SK-N-SH (cell line): ENCODE data around the gene GSC. TPM values are rescaled to one million over a fixed set of nuclear protein-coding genes. Genes with fewer than 3 reads are reported as not detected.

Experiments
- CTCF ChIA-PET: fragments of 300-600, 350-600 bp; formaldehyde crosslinking; extraction: SDS; loops from one replicate; lab custom pipeline; 2021; lab: Yijun Ruan, JAX
- POLR2A ChIA-PET: fragments of 350-600 bp; sonication (Branson Sonifier 250); formaldehyde crosslinking; extraction: SDS; loops from one replicate; lab custom pipeline; 2020; ENCODE audit warnings: antibody characterized with exemption, inconsistent platforms; lab: Yijun Ruan, JAX
- DNase-seq: peaks from one replicate; pipeline ENCODE4 v3.0.0; 2012
- H2AFZ ChIP-seq: fragments of 200-600 bp; sonication (generic); 2 replicates; pipeline ENCODE4 v1.8.1; 2016; ENCODE audit warnings: antibody characterized with exemption, mild to moderate bottlenecking, low read depth
- H3F3A ChIP-seq: fragments of 200-600 bp; sonication (generic); replicated peaks from 2 replicates; pipeline ENCODE3; 2016; ENCODE audit warnings: antibody characterized with exemption, mild to moderate bottlenecking; ENCODE audit not compliant: insufficient read depth
- H3K27ac ChIP-seq, 2 experiments: fragments of 200-500 bp in 1 of 2; fragments of 200-600 bp in 1 of 2; sonication (Bioruptor generic) in 1 of 2; sonication (generic), shearing (Covaris generic) in 1 of 2; 2 replicates each; pipeline versions ENCODE4 v1.5.1 to v1.6.1; 2014 to 2016; ENCODE audit warnings: low read depth in 2 of 2, inconsistent platforms in 1 of 2, low read length in 1 of 2, mild to moderate bottlenecking in 1 of 2, mixed read lengths in 1 of 2
- H3K27me3 ChIP-seq: fragments of 200-600 bp; sonication (generic), shearing (Covaris generic); 2 replicates; pipeline ENCODE4 v1.6.1; 2016; ENCODE audit warnings: mixed run types; ENCODE audit not compliant: insufficient read depth
- H3K36me3 ChIP-seq, 2 experiments: fragments of 200-500 bp in 1 of 2; fragments of 200-600 bp in 1 of 2; sonication (Bioruptor generic) in 1 of 2; sonication (generic) in 1 of 2; replicated peaks in 1 of 2; 2 replicates each; pipeline versions ENCODE3 to v1.5.1; 2014 to 2016; ENCODE audit warnings: low read length in 1 of 2, mild to moderate bottlenecking in 1 of 2; ENCODE audit not compliant: insufficient read depth in 2 of 2, control insufficient read depth in 1 of 2
- H3K4me1 ChIP-seq, 2 experiments: fragments of 200-500 bp in 1 of 2; fragments of 200-600 bp in 1 of 2; sonication (Bioruptor generic) in 1 of 2; sonication (generic), shearing (Covaris generic) in 1 of 2; 2 replicates each; pipeline versions ENCODE4 v1.5.1 to v1.6.1; 2014 to 2016; ENCODE audit warnings: low read depth in 1 of 2, low read length in 1 of 2, mixed run types in 1 of 2; ENCODE audit not compliant: insufficient read depth in 2 of 2, control insufficient read depth in 1 of 2
- H3K4me2 ChIP-seq: fragments of 200-600 bp; sonication (generic), shearing (Covaris generic); 2 replicates; pipeline ENCODE4 v1.6.1; 2017; ENCODE audit warnings: mixed run types
- H3K4me3 ChIP-seq, 2 experiments: fragments of 200-500 bp in 1 of 2; fragments of 200-600 bp in 1 of 2; sonication (Bioruptor generic) in 1 of 2; sonication (generic), shearing (Covaris generic) in 1 of 2; 2 replicates each; pipeline versions ENCODE4 v1.5.1 to v1.8.1; 2014 to 2016; ENCODE audit warnings: low read depth in 2 of 2, inconsistent platforms in 1 of 2, low read length in 1 of 2, mild to moderate bottlenecking in 1 of 2, mixed read lengths in 1 of 2, moderate library complexity in 1 of 2
- H3K79me2 ChIP-seq: fragments of 200-600 bp; sonication (generic); 2 replicates; pipeline ENCODE4 v1.8.1; 2017; ENCODE audit warnings: mild to moderate bottlenecking; ENCODE audit not compliant: insufficient read depth
- H3K9ac ChIP-seq: fragments of 200-600 bp; sonication (generic); 2 replicates; pipeline ENCODE4 v1.6.1; 2017; ENCODE audit warnings: mixed run types
- H3K9me2 ChIP-seq: fragments of 200-600 bp; sonication (generic); 2 replicates; pipeline ENCODE4 v1.6.1; 2017; ENCODE audit warnings: mixed run types
- H3K9me3 ChIP-seq: fragments of 200-600 bp; sonication (generic); 2 replicates; pipeline ENCODE4 v1.6.1; 2017; ENCODE audit warnings: mixed run types, mild to moderate bottlenecking, moderate library complexity
- H4K20me1 ChIP-seq: fragments of 200-600 bp; sonication (generic); 2 replicates; pipeline ENCODE4 v1.6.1; 2017; ENCODE audit warnings: mild to moderate bottlenecking, mixed run types; ENCODE audit not compliant: insufficient read depth
- CHD2 ChIP-seq: fragments of 150-350 bp; IDR thresholded peaks from 2 replicates; pipeline ENCODE4 v1.6.1; 2018; ENCODE audit warnings: low read length; ENCODE audit not compliant: partially characterized antibody
- EP300 ChIP-seq, 2 experiments: IDR thresholded peaks; 2 replicates each; pipeline versions ENCODE4 v1.4.0 to v1.6.1; 2012; ENCODE audit warnings: borderline replicate concordance in 1 of 2, low read depth in 1 of 2, low read length in 1 of 2
- EZH2phosphoT487 ChIP-seq: fragments of 200-600 bp; sonication (generic); IDR thresholded peaks from 2 replicates; pipeline ENCODE4 v1.6.1; 2017; ENCODE audit warnings: low read depth, mixed run types, mild to moderate bottlenecking, antibody characterized with exemption, moderate library complexity, borderline replicate concordance
- FOSL2 ChIP-seq: IDR thresholded peaks from 2 replicates; pipeline ENCODE4 v1.4.0; 2012; ENCODE audit warnings: low read depth, mild to moderate bottlenecking, moderate library complexity, borderline replicate concordance
- FOXM1 ChIP-seq: IDR thresholded peaks from 2 replicates; pipeline ENCODE4 v1.4.0; 2012; ENCODE audit warnings: low read depth, mild to moderate bottlenecking
- MXI1 ChIP-seq: IDR thresholded peaks from 2 replicates; pipeline ENCODE4 v1.6.1; 2012; ENCODE audit warnings: mild to moderate bottlenecking, low read depth, low read length, improper control_type of control experiment
- NFIC ChIP-seq: IDR thresholded peaks from 2 replicates; pipeline ENCODE4 v1.4.0; 2012; ENCODE audit warnings: borderline replicate concordance
- RAD21 ChIP-seq: IDR thresholded peaks from 2 replicates; pipeline ENCODE4 v1.6.1; 2012; ENCODE audit warnings: mild to moderate bottlenecking, low read length
- RCOR1 ChIP-seq: fragments of 150-350 bp; IDR thresholded peaks from 2 replicates; pipeline ENCODE4 v1.6.1; 2017; ENCODE audit warnings: antibody characterized with exemption, low read length
- RFX5 ChIP-seq: IDR thresholded peaks from 2 replicates; pipeline ENCODE4 v1.6.1; 2012; ENCODE audit warnings: mild to moderate bottlenecking, improper control_type of control experiment, low read length
- RXRA ChIP-seq: IDR thresholded peaks from 2 replicates; pipeline ENCODE4 v1.4.0; 2012; ENCODE audit warnings: low read depth, mild to moderate bottlenecking, borderline replicate concordance
- TCF12 ChIP-seq: IDR thresholded peaks from 2 replicates; pipeline ENCODE4 v1.4.0; 2012
- YY1 ChIP-seq: IDR thresholded peaks from 2 replicates; pipeline ENCODE4 v1.4.0; 2012; ENCODE audit warnings: low read depth, mild to moderate bottlenecking
- WGBS: methylation state at CpG from one replicate; pipeline ENCODE4 v1.1.6; 2017; ENCODE audit warnings: low lambda C conversion rate; 5-methylcytosine and 5-hydroxymethylcytosine counted together
- polyA plus RNA-seq, 3 experiments: library from polyadenylated mRNA; depleted of rRNA; stranded (reverse); fragments of >200 nt; gene quantifications; 2 replicates each; pipeline ENCODE4 v1.2.3, GENCODE V29; 2012
- TF ChIP-seq, protein P1 (sequence below): IDR thresholded peaks from 2 replicates; pipeline ENCODE4 v1.4.0; 2012; ENCODE audit warnings: low read depth, borderline replicate concordance
- TF ChIP-seq, protein P2 (sequence below): fragments of 150-350 bp; IDR thresholded peaks from 2 replicates; pipeline ENCODE4 v1.6.1; 2016; ENCODE audit warnings: mild to moderate bottlenecking, low read depth, low read length
- TF ChIP-seq, protein P3 (sequence below): IDR thresholded peaks from 2 replicates; pipeline ENCODE4 v1.4.0; 2012; ENCODE audit warnings: low read depth, borderline replicate concordance
- TF ChIP-seq, protein P4 (sequence below): IDR thresholded peaks from 2 replicates; pipeline ENCODE4; 2012

The GSC gene
- polyA plus RNA-seq, 1 of the 3 experiments (the other 2 are of a cell fraction), result 1.3 TPM

- Histone ChIP-seq H2AFZ (peak overlapping the region; percentile 72; the same call in 1 of the 2 replicates), H3K79me2 (no peaks in the 10 kb centered on the region), H3K9me2 (no peaks in the 10 kb centered on the region), H3K4me3 (peak overlapping the region; percentile 54 to 64), H3K27me3 (peaks cover 4% of the 10 kb centered on the region; the same call in 1 of the 2 replicates), H3K27ac (no peak overlapping the region), H3K9ac (peak overlapping the region; percentile 34; the same call in 1 of the 2 replicates), H3K4me2 (peak overlapping the region; percentile 82), H3K36me3 (no peaks in the 10 kb centered on the region), H3K9me3 (no peaks in the 10 kb centered on the region), H4K20me1 (no peaks in the 10 kb centered on the region), H3K4me1 (no peaks in the 10 kb centered on the region; a peak in 1 of 4 replicates), H3F3A (no peaks in the 10 kb centered on the region)
- ChIA-PET CTCF (interaction anchor here (1.0 to 1.1 kb wide), 3 partner anchors 16 to 30 kb away, joined by 3 to 6 read pairs (median 3); no protein-coding TSS in a partner anchor), POLR2A (no interaction called here)
- DNase-seq, result no peak
- TF ChIP-seq TCF12 (no peak), NFIC (no peak), FOSL2 (no peak), RFX5 (no peak), RCOR1 (no peak), YY1 (no peak), EZH2phosphoT487 (no peak), EP300 (IDR thresholded peaks at IDR 0.05; ENCODE audit: borderline replicate concordance in 1 of 2, low read depth in 1 of 2, low read length in 1 of 2) (no peak)
- TF ChIP-seq, protein P1, sequence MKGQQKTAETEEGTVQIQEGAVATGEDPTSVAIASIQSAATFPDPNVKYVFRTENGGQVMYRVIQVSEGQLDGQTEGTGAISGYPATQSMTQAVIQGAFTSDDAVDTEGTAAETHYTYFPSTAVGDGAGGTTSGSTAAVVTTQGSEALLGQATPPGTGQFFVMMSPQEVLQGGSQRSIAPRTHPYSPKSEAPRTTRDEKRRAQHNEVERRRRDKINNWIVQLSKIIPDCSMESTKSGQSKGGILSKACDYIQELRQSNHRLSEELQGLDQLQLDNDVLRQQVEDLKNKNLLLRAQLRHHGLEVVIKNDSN, result no peak
- TF ChIP-seq, protein P2, sequence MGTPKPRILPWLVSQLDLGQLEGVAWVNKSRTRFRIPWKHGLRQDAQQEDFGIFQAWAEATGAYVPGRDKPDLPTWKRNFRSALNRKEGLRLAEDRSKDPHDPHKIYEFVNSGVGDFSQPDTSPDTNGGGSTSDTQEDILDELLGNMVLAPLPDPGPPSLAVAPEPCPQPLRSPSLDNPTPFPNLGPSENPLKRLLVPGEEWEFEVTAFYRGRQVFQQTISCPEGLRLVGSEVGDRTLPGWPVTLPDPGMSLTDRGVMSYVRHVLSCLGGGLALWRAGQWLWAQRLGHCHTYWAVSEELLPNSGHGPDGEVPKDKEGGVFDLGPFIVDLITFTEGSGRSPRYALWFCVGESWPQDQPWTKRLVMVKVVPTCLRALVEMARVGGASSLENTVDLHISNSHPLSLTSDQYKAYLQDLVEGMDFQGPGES, result no peak
- WGBS, result 41% methylated on average over 18 of the region's 18 CpGs
Measured at GRCh38 chr14:94770251-94770749, 387 bp upstream of the GSC start.

DNA sequence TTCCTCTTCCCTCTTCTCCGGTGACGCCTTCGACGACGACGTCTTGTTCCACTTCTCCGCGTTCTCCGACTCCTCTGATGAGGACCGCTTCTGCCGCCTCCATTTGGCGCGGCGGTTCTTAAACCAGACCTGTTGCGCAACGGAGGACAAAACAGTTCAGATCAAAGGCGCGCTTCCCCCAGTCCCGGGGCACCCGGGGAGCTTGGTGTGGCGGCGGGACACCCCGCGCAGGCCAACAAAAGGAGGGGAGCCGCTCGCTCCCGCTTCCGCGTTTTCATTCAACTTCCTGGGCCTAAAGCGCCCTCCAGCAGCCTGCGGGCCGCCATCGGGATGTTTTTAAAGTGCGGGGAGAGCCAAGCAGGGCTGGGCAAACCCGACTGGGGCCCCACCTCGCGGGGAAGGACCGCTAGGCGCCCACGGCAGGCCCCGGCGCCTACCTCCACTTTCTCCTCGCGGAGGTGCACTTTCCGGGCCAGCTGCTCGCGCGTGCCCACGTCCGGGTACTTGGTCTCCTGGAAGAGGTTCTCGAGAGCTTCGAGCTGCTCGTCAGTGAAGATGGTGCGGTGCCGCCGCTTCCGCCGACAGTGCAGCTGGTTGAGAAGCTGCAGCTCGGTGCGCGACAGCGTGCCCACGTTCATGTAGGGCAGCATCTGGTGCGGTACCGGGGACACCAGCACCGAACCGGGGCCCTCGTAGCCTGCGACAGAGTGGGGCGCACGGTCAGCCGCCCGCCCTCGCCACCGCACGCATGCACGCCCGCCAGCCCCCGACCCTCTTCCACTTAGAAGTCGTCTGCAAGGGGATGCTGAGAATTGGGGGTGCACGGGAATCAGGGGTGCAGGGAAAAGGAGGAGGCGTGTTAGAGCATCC is 1.2 kb downstream of the GSC start:
- no peaks in the 10 kb centered on the region for H3K9me2 ChIP-seq
- H3K4me1 ChIP-seq, result no peaks in the 10 kb centered on the region; a peak in 1 of 4 replicates
- no peaks in the 10 kb centered on the region for H3F3A ChIP-seq
- ChIA-PET POLR2A (interaction anchor here (0.6 to 0.7 kb wide), 2 partner anchors 234 to 238 kb away, joined by 3 read pairs; no protein-coding TSS in a partner anchor), CTCF (no interaction called here)
- no peaks in the 10 kb centered on the region for H3K79me2 ChIP-seq
- H3K27me3 ChIP-seq, result peaks cover 4% of the 10 kb centered on the region; the same call in 1 of the 2 replicates
- H3K4me3 ChIP-seq, result peak overlapping the region; percentile 54 to 64; a peak in 1 of 4 replicates
- TF ChIP-seq, protein P3, sequence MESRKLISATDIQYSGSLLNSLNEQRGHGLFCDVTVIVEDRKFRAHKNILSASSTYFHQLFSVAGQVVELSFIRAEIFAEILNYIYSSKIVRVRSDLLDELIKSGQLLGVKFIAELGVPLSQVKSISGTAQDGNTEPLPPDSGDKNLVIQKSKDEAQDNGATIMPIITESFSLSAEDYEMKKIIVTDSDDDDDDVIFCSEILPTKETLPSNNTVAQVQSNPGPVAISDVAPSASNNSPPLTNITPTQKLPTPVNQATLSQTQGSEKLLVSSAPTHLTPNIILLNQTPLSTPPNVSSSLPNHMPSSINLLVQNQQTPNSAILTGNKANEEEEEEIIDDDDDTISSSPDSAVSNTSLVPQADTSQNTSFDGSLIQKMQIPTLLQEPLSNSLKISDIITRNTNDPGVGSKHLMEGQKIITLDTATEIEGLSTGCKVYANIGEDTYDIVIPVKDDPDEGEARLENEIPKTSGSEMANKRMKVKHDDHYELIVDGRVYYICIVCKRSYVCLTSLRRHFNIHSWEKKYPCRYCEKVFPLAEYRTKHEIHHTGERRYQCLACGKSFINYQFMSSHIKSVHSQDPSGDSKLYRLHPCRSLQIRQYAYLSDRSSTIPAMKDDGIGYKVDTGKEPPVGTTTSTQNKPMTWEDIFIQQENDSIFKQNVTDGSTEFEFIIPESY, result no peak
- TF ChIP-seq RFX5, result no peak
- TF ChIP-seq RXRA, result no peak
- no peak for TF ChIP-seq MXI1
- no peak for TF ChIP-seq CHD2
- TF ChIP-seq, protein P4, sequence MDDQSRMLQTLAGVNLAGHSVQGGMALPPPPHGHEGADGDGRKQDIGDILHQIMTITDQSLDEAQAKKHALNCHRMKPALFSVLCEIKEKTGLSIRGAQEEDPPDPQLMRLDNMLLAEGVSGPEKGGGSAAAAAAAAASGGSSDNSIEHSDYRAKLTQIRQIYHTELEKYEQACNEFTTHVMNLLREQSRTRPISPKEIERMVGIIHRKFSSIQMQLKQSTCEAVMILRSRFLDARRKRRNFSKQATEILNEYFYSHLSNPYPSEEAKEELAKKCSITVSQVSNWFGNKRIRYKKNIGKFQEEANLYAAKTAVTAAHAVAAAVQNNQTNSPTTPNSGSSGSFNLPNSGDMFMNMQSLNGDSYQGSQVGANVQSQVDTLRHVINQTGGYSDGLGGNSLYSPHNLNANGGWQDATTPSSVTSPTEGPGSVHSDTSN, result no peak
- no peak for TF ChIP-seq FOXM1
- TF ChIP-seq RAD21, result no peak
- DNase-seq, result no peak
- no peak overlapping the region for H2AFZ ChIP-seq
- peak overlapping the region; percentile 82 for H3K4me2 ChIP-seq
- no peaks in the 10 kb centered on the region for H4K20me1 ChIP-seq
- no peak overlapping the region for H3K27ac ChIP-seq
- no peak overlapping the region for H3K9ac ChIP-seq
- H3K36me3 ChIP-seq, result no peaks in the 10 kb centered on the region
- H3K9me3 ChIP-seq, result no peaks in the 10 kb centered on the region
- 87% methylated on average over 50 of the region's 82 CpGs for WGBS
